ENCODE data around the gene TOR1AIP2.

The TOR1AIP2 gene

GRCh38 chr1:179877586-179878265 lies at the start of gene TOR1AIP2:
TOR1AIP2 (minus strand) TSS chr1:179877803; CDS start chr1:179852665, 25,138 bp downstream.
- DNase-seq (ENCODE audit: low spot score): peak; percentile 85

DNA sequence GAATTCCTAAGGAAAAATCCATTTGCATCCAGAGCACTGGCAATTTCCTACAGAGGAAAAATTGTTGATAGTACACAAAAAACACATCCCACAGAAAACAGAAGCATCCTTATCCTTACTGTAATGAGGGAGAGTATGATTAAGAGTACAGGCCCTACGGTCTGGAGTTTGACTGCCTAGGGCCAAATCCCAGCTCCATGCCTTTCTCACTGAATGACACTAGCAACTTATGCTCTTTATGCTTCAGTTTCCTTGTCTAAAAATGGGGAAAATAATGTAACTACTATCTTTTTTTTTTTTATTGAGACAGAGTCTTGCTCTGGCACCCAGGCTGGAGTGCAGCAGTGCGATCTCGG lies 49.2 kb upstream of the TOR1AIP2 start:
- DNase-seq (ENCODE audit: low spot score): no peak

DNA sequence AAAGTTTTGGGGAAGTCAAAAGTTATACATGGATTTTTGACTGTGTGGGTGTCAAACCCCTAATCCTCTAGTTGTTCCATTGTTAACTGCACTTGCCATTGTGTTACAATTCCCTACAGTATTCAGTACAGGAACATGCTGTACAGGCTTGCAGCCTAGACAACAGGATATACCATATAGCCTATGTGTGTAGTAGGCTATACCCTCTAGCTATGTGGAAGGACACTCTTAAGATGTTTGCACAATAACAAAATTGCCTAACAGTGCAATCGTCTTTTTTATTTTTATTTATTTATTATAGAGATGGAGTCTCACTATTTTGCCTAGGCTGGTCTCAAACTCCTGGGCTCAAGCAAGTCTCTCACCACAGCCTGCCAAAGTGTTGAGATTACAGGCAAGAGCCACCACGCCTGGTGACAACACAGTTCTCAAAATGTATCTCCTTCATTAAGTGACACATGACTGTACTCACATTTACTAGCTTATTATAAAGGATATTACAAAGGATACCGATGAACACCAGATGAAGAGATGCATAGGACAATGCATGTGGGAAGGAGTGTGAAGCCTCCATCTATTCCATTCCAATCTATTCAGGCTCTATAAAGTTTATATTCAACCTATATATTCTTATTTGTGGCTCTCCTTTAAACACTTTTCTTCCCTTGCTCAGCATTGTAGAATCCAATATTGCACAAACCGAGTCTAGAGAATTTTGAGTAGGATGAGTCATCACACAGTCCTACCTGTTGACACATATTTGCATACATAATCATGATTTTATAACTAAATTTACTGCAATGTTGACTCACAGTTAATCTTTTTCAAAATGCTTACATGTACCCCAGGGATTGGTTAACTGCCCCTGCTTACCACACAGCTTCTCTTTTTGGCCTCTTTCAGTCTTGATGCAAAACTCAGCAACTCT lies 48.6 kb upstream of the TOR1AIP2 start:
- no peak for DNase-seq (ENCODE audit: low spot score)

- no peak for DNase-seq (ENCODE audit: low spot score)
Observed at GRCh38 chr1:179925302-179925701, 47.7 kb upstream of the TOR1AIP2 start.

DNA sequence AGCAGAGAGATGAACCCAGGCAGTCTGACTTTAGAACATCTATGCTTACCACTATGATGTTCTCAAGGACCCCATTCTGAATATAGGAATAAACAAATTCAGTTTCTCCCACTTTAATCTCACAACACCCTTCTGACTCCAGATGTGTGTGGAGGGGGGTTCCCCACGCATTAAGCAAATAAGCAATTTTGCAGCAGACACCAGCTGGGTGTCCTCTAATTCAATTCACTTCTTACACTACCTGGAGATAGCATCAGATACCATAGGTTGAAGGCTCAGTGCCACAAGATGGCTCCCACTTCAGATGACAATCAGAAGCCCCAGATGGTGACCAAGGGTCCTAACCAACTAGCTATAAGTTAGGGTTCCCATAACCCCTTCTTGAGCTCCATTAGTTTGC lies 46.7 kb upstream of the TOR1AIP2 start:
- no peak for DNase-seq (ENCODE audit: low spot score)

GRCh38 chr1:179923029-179923428 lies 45.4 kb upstream of the TOR1AIP2 start:
- DNase-seq (ENCODE audit: low spot score): no peak

DNA sequence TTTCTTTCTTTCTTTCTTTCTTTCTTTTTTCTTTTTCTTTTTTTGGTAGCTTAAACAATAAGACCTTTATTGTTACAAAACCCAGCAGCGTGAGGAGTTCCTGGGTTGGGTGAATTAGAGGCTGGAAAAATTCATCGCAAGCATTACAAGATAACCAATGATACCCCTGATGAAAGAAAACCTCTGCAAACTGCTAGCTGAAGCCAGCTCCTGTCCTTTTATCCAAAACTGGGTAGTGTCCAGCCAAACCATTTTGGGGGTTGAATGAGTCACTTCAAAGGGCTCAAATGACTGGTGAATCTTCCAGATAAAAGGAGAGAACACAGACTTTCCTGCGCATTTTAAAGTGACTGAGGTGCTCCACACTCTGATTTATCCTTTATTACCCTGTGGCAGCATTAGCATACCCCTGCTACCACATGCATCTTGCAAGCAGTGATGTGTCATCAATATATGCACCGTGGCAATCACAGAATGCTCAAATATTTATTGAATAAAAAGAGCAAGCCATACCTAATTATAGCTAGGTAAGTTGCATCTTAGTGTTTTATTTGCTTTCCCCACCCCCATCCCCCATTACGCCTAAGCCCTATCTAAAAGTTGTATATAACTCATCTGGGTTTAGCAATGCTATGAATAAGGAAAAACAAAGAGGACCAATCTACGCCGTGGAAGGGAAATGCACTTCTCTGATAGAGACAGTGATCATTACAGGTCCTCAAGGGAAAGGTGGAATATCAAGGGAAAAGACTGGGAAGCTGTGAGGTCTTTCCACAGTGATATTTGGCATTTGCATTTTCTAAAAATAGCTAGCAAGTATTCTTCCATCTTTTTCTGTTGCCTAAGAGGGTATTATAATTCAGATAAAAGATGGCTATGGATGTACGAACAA lies 44.6 kb upstream of the TOR1AIP2 start:
- DNase-seq (ENCODE audit: low spot score): no peak

DNA sequence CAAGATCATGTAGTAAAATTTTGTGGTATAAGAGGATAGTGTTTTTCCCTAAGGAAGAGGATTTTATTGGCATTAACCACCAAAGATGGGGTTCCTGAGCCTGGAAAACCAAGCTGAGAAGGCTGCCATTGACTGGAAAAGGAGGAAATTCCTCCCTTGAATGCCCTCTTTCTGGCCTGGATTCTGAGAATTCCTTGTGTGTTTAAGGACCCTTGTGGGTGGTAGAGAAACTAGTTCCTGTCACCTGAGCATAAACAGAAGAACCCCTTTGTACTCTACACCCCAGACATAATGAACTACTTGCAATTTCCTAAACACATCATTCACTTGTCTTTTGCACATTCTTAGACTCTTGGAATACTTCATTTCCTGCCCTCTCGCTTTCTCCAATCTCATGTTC lies 43.9 kb upstream of the TOR1AIP2 start:
- DNase-seq (ENCODE audit: low spot score): no peak

- no peak for DNase-seq (ENCODE audit: low spot score)
Observed at GRCh38 chr1:179917601-179918429, 40.2 kb upstream of the TOR1AIP2 start.

DNA sequence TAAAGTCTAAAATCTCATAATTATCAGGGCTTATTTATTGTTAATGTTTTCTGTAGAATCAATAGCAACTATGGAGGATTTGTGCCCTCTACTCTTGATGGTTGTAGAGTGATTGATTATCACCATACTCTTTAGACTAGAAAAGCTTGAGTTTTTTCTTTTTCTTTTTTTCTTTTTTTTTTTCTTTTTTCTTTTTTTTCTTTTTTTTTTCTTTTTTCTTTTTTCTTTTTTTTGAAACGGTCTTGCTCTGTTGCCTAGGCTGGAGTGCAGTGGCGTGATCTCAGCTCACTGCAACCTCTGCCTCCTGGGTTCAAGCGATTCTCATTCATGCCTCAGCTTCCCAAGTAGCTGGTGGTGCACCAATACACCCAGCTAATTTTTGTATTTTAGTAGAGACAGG lies 34.2 kb upstream of the TOR1AIP2 start:
- no peak for DNase-seq (ENCODE audit: low spot score)

DNA sequence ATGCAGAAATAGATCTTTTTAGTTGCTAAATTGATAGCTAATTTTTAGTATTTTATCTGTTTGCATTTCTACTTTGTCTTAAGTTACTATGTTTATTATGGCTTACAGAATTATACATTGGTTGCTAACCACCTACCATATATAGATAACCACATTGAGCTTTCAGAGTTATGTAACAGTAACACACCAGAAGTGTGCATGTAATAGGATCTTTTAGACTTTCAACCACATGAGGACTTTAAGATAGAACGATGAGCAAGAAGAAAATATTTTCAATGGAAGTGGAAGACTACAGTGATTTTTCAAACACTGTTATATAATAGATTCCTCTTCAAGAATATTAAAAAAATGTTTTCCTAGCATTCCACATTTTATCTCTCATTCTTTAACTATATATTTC lies 33.3 kb upstream of the TOR1AIP2 start:
- DNase-seq (ENCODE audit: low spot score): no peak

- DNase-seq (ENCODE audit: low spot score): no peak
Observed at GRCh38 chr1:179889589-179889988, 12.0 kb upstream of the TOR1AIP2 start.

DNA sequence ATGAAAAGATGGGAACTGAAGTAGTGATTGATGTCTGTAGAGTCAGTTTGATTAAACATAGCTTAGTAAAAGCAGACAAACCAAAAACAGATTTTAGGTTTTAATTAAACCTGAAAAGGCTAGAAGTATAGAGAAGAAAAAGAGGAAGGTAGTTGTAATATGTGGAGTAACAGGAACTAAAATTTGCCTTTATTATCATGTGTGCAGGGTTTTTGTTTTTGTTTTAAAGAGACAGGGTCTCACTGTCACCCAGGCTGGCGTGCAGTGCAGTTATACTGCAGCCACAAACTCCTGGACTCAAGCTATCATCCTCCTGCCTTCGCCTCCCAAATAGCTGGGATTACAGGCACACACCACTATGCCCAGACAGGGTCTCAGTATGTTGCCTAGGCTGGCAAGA lies 10.5 kb upstream of the TOR1AIP2 start:
- DNase-seq (ENCODE audit: low spot score): no peak

- DNase-seq (ENCODE audit: low spot score): peak; percentile 86
Observed at GRCh38 chr1:179883745-179884138, 6.1 kb upstream of the TOR1AIP2 start.

- DNase-seq (ENCODE audit: low spot score): peak; percentile 44
Observed at GRCh38 chr1:179883040-179883744, 5.6 kb upstream of the TOR1AIP2 start.

DNA sequence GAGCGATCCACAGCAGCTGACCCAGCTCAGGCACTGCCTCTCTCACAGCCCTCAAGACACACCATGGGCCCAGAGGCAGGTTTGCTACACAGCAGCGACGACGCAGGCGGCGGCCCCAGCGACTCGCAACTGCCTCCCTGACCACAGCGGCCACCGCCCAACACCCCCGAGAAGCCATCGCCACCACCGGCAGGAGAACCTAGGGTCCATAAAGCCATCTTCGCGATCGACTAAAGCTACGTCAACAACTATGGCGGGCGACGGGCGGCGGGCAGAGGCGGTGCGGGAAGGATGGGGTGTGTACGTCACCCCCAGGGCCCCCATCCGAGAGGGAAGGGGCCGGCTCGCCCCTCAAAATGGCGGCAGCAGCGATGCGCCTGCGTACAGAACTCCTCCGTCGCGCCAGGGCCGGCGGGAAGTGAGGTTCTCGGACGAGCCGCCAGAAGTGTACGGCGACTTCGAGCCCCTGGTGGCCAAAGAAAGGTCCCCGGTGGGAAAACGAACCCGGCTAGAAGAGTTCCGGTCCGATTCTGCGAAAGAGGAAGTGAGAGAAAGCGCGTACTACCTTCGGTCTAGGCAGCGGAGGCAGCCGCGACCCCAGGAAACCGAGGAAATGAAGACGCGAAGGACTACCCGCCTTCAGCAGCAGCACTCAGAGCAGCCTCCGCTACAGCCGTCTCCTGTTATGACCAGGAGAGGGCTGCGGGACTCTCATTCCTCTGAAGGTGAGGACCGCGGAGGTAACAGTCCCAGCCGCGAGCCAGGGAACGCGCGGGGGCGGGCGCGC lies 4.8 kb upstream of the TOR1AIP2 start, which contains the start of gene TOR1AIP1:
Gene TOR1AIP1, plus strand, starts transcription at position 33 of the 787 bp plus-strand sequence. Its CDS starts 218 bp downstream, at position 251.
- peak; percentile 99 for DNase-seq (ENCODE audit: low spot score)

GRCh38 chr1:179881642-179882252 lies 4.1 kb upstream of the TOR1AIP2 start:
- no peak for DNase-seq (ENCODE audit: low spot score)

DNA sequence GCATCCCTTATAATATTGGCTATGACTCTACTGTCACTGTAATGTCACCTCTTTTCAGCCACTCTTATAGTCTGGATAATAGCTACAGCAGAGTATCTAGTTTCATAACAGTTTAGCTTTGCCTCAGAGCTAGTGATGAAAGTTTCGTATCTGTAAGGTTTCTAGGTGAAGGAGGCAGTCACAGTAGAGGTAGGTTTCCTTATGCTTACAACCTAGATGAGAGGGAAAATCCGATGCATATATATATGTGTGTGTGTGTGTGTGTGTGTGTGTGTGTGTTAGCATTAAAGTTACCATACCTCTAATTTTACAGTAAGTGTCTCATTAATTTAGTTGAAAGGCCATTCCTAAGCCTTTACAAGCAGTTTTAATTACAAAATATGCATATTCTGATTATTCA lies 2.2 kb upstream of the TOR1AIP2 start:
- no peak for DNase-seq (ENCODE audit: low spot score)

DNA sequence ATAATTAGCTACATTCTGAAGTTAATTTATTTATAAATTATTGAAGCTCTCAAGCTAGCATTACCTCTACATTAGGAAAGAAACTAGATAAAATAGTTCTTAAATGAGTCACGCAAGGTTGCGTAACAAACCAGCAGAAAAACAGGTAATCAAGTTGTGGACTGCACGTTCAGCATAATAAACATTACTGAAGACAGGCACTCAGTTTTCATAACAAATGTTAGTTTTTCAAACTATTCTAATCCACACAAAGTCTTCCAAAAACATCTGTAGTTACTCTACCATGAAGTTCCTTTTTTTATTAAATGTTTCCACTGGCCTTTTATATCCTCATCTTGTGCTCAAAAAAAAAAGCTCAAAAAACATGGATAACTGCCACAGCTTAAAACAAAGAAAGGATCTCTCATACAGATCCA lies 1.3 kb downstream of the TOR1AIP2 start:
- no peak for DNase-seq (ENCODE audit: low spot score)
